Stomach (tissue), 4 donors: ENCODE measurements around the gene DENND2A.

Experiments
- EP300 ChIP-seq: sonication (generic); formaldehyde crosslinking; IDR thresholded peaks from one replicate; pipeline ENCODE4 v1.6.1; 2017; ENCODE audit warnings: antibody characterized with exemption
- POLR2A ChIP-seq, 4 donors: fragments of 450-650 bp; IDR thresholded peaks; one replicate each; pipeline ENCODE4 v1.6.1; 2016; ENCODE audit warnings: antibody characterized with exemption in 4 of 4, control low read depth in 2 of 4, mild to moderate bottlenecking in 1 of 4, moderate library complexity in 1 of 4
- POLR2AphosphoS5 ChIP-seq, 3 donors: sonication (generic); formaldehyde crosslinking; IDR thresholded peaks; one replicate each; pipeline ENCODE4 v1.6.1; 2016; ENCODE audit warnings: antibody characterized with exemption in 3 of 3
- TF ChIP-seq, protein P1 (sequence below), 7 experiments: fragments of 450-650 bp in 4 of 7; fragments of 200-600 bp in 3 of 7; sonication (generic) in 3 of 7; IDR thresholded peaks; one replicate each; pipeline ENCODE4 v1.5.1; 2016 to 2019; ENCODE audit warnings: antibody characterized with exemption in 7 of 7, control low read depth in 2 of 7, mild to moderate bottlenecking in 1 of 7

DNA sequence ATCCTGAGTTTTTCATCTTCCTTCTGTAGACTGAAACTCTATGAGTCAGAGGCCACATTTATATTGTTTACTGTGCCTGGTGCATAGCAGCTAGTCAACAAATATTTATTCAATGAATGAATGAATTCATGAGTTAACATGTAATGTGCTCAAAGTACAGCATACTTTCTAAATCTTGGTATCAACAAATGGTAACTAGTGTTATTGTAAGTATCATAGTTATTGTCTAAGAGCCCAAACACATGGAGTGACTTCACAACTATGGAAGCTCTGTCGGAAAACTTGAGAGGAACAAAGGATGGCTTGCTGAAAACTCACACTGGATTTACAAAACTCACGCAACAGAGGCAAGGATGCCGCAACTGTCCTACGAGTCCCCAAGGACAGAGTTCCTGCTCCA, 35.9 kb downstream of the DENND2A start:
- TF ChIP-seq, protein P1, sequence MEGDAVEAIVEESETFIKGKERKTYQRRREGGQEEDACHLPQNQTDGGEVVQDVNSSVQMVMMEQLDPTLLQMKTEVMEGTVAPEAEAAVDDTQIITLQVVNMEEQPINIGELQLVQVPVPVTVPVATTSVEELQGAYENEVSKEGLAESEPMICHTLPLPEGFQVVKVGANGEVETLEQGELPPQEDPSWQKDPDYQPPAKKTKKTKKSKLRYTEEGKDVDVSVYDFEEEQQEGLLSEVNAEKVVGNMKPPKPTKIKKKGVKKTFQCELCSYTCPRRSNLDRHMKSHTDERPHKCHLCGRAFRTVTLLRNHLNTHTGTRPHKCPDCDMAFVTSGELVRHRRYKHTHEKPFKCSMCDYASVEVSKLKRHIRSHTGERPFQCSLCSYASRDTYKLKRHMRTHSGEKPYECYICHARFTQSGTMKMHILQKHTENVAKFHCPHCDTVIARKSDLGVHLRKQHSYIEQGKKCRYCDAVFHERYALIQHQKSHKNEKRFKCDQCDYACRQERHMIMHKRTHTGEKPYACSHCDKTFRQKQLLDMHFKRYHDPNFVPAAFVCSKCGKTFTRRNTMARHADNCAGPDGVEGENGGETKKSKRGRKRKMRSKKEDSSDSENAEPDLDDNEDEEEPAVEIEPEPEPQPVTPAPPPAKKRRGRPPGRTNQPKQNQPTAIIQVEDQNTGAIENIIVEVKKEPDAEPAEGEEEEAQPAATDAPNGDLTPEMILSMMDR (IDR thresholded peaks at IDR 0.05) = no peak
- no peak for TF ChIP-seq POLR2AphosphoS5 (IDR thresholded peaks at IDR 0.05)
- TF ChIP-seq POLR2A (IDR thresholded peaks at IDR 0.05) = no peak
- TF ChIP-seq EP300 = no peak
